ENCODE results near the gene SGPL1. TPM values are rescaled to one million over a fixed set of nuclear protein-coding genes. Genes with fewer than 3 reads are reported as not detected.

SGPL1 gene
- total RNA-seq, 1 donor from 2014 or later = 33.1 TPM

DNA sequence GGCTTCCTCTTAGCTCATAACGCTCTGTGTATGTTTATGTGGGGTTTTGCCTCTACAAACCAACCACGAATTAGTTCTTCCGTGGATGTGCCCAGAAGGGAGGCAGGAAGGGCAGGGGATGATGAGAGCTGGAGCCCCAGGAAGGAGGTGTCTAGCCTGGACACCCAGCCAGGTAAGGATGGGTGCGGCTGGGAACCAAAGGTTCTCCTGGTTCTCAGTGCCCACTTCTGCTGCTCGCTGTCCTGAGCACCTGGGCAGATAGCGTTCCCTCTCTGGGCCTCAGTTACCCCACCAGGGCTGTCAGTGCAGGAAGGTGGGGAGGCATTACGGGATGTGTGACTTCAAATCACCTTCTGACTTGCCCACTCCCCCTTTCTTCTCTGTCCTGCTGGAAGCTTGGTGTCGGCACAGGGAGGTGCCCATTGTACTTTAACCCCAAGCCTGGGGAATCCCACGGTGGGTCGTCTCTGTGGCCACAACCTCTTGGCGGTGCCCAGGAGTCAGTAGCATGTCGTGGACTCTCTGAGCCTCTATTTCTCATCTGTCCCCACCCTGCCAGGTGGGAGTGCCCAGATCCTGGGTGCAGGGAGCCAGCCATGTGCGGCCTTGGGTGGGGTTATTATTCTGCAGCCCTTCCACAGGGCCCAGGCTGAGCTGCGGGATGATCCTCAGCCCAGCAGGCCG is 91.3 kb downstream of the SGPL1 start:
- no peak overlapping the region for H3K27ac ChIP-seq
- TF ChIP-seq POLR2A (IDR thresholded peaks at IDR 0.05) (no peak), POLR2AphosphoS5 (IDR thresholded peaks at IDR 0.05; ENCODE audit: insufficient read depth in 1 of 2, low read depth in 1 of 2) (no peak), CTCF (IDR thresholded peaks at IDR 0.05) (no peak)
- no peak overlapping the region for H3K4me3 ChIP-seq
- no peaks in the 10 kb centered on the region for H3K4me1 ChIP-seq
- no peak for DNase-seq (ENCODE audit: extremely low spot score in 2 of 2)
- no peaks in the 10 kb centered on the region for H3K9me3 ChIP-seq
- no peaks in the 10 kb centered on the region for H3K36me3 ChIP-seq
- intact Hi-C loops (cut with DNase I) = no loop called here
- H3K27me3 ChIP-seq = no peaks in the 10 kb centered on the region

DNA sequence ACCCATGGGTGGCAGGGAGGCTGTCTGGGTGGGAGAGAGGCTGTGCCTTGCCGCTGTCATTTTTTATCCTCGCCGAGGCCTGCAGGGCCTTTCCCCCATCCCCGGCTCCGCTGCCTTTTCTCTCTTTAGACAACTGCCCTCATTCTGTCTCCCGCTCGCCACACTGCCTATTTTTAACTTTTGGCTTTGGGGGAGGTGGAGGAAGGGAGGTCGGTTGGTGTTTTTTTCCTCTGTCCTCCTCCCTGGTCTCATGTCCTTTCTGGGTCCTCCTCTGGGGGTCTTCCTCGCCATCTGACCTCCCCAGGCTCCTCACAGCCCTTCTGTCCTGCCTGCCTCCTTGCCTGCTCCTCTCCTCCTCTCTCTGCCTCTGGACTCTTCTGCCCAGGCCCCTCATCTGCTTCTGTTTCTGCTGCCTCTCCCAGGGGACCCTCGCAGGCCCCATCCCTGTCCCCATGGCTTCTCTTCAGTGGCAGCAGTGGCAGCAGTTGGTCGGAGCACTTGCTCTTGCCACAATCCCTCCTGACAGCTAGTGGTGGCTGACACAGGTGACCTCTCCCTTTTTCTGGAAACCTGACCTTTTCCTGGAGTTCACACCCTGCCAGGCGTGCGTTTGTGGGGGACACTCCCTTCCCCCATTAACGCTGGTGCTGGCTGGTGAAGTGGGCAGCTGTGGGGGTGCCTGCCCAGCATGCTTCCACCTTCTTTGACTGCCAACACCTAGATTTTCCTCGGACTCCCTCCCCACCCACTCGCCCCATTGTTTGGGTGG is 92.1 kb downstream of the SGPL1 start:
- H3K4me1 ChIP-seq = no peaks in the 10 kb centered on the region
- intact Hi-C loops (cut with DNase I) = no loop called here
- H3K9me3 ChIP-seq = no peaks in the 10 kb centered on the region
- H3K27me3 ChIP-seq = no peaks in the 10 kb centered on the region
- H3K27ac ChIP-seq = no peak overlapping the region
- no peaks in the 10 kb centered on the region for H3K36me3 ChIP-seq
- no peak for DNase-seq (ENCODE audit: extremely low spot score in 2 of 2)
- H3K4me3 ChIP-seq = no peak overlapping the region
- no peak for TF ChIP-seq CTCF (IDR thresholded peaks at IDR 0.05)
- TF ChIP-seq POLR2A (IDR thresholded peaks at IDR 0.05) = no peak
- no peak for TF ChIP-seq POLR2AphosphoS5 (IDR thresholded peaks at IDR 0.05; ENCODE audit: insufficient read depth in 1 of 2, low read depth in 1 of 2)

DNA sequence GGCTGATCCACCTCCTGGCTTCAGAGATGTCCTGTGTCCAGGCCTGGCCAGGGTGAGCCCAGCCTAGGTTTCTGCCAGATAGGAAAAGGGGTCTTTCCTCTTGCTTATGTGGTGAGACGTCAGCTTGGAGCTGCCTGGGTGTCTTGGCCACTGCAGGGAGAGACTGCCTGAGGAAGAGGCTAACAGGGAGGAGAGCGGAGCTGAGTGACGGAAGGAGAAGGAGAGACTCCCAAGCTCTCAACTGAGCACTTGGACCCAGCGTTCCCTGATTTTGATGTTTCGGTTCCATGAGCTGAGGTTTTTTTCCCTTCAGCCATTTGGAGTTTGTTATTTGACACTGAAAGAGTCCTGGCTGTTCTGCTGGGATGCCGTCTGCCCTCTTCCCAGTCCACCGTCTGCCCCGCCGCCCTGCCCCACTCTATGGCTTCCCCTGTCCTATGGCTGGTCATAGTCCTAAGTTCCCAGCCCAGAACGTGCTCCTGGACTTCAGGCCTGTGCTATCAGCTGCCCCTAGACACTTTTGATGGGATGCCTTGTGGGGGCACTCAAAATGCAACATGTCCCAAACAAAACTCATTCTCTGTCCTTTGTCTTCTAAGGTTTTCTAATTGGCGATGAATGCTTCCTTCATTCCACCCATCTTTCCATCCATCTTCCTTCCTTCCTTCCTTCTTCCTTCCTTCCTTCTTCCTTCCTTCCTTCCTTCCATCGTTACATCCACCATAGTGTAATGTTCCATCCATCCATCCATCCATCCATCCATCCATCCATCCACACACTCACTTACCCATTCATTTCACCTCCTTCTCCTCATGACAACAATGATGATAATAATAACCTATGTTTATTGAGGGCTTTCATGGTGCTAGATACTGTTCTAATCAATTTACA is 92.9 kb downstream of the SGPL1 start:
- Histone ChIP-seq H3K27me3 (no peaks in the 10 kb centered on the region), H3K27ac (no peak overlapping the region), H3K36me3 (no peaks in the 10 kb centered on the region), H3K4me3 (no peak overlapping the region), H3K4me1 (no peaks in the 10 kb centered on the region), H3K9me3 (no peaks in the 10 kb centered on the region)
- TF ChIP-seq POLR2A (IDR thresholded peaks at IDR 0.05) = no peak
- TF ChIP-seq CTCF (IDR thresholded peaks at IDR 0.05) = no peak
- no peak for TF ChIP-seq POLR2AphosphoS5 (IDR thresholded peaks at IDR 0.05; ENCODE audit: insufficient read depth in 1 of 2, low read depth in 1 of 2)
- intact Hi-C loops (cut with DNase I) = no loop called here
- DNase-seq (ENCODE audit: extremely low spot score in 2 of 2) = no peak

DNA sequence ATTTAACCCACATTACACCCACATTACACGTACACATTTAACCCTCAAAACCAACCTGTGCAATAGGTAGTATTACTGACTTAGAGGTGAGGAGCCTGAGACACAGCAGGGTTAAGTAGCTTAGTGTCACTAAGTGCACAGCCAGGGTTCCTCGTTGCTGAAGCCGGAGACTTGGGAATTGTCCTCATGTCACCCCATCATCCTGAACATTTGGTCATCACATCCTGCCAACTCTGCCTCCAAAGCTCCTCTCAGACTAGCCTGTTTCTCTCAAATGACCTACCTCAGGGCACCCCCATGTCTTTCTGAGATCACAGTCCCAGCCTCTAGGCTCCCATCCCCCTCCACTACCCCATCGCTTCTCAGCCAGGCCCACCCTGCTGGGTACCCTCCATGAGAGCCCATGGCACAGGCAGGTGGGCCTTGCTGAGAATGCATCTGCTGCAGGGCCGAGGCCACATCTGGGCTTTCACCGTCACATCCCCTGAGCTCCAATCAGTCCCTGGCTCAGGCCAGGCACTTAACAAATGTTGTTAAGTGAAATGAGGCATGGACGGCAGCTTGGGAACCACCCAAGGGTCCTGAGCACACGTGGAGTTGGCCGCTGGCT is 93.7 kb downstream of the SGPL1 start:
- no peak for TF ChIP-seq POLR2AphosphoS5 (IDR thresholded peaks at IDR 0.05; ENCODE audit: insufficient read depth in 1 of 2, low read depth in 1 of 2)
- TF ChIP-seq CTCF (IDR thresholded peaks at IDR 0.05) = no peak
- no peak for TF ChIP-seq POLR2A (IDR thresholded peaks at IDR 0.05)
- Histone ChIP-seq H3K27me3 (no peaks in the 10 kb centered on the region), H3K27ac (no peak overlapping the region), H3K36me3 (no peaks in the 10 kb centered on the region), H3K4me3 (no peak overlapping the region), H3K9me3 (no peaks in the 10 kb centered on the region), H3K4me1 (no peaks in the 10 kb centered on the region)
- intact Hi-C loops (cut with DNase I) = no loop called here
- DNase-seq (ENCODE audit: extremely low spot score in 2 of 2) = no peak

Measured in vagina (tissue), 2 donors.